MV-4-11 (cell line): ENCODE measurements around the gene BRIP1.
"Not testable (repeated sequence)": the region's sequence is repeated elsewhere in the genome, so short reads cannot be mapped to it uniquely, and the experiment has no call there.

Experiments used
- DNase-seq: peaks from one replicate; lab custom pipeline; 2025; lab: John Stamatoyannopoulos, UW

Gene BRIP1

GRCh38 chr17:61728297-61728836, 135.0 kb downstream of the BRIP1 start:
- DNase-seq = no peak

DNA sequence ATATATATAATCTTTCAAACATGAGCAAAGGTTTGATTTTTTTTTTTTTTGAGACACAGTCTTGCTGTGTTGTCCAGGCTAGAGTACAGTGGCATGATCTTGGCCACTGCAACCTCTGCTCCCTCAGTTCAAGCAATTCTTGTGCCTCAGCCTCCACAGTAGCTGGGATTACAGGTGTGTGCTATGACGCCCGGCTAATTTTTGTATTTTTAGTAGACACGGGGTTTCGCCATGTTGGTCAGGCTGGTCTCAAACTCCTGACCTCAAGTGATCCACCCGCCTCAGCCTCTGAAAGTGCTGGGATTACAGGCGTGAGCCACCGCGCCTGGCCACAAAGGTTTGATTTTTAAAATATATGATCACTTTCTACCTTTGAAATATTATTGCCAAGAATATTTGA, 135.5 kb downstream of the BRIP1 start:
- DNase-seq = not testable (repeated sequence)

GRCh38 chr17:61726977-61727376, 136.4 kb downstream of the BRIP1 start:
- DNase-seq = no peak

GRCh38 chr17:61724777-61725176, 138.6 kb downstream of the BRIP1 start:
- no peak for DNase-seq

GRCh38 chr17:61723914-61724313, 139.4 kb downstream of the BRIP1 start:
- DNase-seq = no peak

- DNase-seq = no peak
Observed at GRCh38 chr17:61723183-61723582, 140.1 kb downstream of the BRIP1 start.

- no peak for DNase-seq
Observed at GRCh38 chr17:61722398-61722797, 140.9 kb downstream of the BRIP1 start.

DNA sequence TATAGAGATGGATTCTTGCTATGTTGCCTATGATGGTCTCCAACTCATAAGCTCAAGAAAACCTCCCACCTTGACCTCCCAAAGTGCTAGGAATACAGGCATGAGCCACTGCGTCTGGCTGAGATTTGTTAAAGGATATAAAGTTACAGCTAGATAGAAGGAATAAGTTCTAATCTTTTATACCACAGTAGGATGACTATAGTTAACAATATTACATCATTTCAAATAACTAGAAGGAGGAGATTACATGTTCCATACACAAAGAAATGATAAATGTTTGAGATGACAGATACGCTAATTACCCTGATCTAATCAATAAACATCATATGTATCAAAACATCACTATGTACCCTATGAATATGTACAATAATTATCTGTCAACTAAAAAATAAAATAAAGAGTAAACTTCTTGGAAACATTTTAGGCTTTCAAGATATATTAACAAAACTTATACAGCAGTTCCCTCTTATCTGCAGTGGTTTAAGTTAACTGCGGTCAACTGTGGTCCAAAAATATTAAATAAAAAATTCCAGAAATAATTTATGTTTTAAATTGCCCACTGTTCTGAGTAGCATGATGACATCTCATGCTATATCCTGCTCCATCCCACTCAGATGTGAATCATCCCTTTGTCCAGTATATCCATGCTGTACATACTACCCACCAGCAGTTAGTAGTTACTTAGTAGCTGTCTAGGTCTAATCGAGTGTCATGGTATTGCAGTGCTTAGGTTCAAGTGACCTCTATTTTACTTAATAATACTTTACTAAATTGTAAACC, 143.1 kb downstream of the BRIP1 start:
- DNase-seq = no peak

DNA sequence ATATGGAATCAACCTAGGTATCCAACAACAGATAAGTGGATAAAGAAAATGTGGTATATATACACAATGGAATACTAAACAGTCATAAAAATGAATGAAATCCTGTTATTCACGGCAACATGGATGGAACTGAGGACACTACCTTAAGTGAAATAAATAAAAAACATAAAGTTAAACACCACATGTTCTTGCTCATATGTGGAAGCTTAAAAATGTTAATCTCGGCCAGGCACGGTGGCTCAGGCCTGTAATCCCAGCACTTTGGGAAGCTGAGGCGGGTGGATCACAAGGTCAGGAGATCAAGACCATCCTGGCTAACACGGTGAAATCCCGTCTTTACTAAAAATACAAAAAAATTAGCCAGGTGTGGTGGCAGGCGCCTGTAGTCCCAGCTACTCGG, 144.1 kb downstream of the BRIP1 start:
- not testable (repeated sequence) for DNase-seq

- no peak for DNase-seq
Observed at GRCh38 chr17:61718022-61718421, 145.3 kb downstream of the BRIP1 start.

GRCh38 chr17:61717352-61717751, 146.0 kb downstream of the BRIP1 start:
- DNase-seq = no peak

- DNase-seq = no peak
Observed at GRCh38 chr17:61716225-61716829, 147.0 kb downstream of the BRIP1 start.

- no peak for DNase-seq
Observed at GRCh38 chr17:61715348-61715747, 148.0 kb downstream of the BRIP1 start.

GRCh38 chr17:61714300-61714699, 149.0 kb downstream of the BRIP1 start:
- no peak for DNase-seq

DNA sequence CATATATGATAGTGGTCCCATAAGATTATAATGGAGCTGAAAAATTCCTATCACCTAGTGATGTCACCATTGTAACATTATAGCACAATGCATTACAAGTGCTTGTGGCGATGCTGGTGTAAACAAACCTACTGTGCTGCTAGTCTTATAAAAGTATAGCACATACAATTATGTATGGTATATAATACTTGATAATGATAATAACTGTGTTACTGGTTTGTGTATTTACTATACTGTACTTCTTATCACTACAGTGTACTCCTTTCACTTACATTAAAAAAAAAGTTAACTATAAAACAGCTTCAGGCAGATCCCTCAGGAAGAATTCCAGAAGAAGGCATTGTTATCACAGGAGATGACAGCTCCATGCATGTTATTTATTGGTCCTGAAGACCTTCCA, 150.3 kb downstream of the BRIP1 start:
- no peak for DNase-seq

DNA sequence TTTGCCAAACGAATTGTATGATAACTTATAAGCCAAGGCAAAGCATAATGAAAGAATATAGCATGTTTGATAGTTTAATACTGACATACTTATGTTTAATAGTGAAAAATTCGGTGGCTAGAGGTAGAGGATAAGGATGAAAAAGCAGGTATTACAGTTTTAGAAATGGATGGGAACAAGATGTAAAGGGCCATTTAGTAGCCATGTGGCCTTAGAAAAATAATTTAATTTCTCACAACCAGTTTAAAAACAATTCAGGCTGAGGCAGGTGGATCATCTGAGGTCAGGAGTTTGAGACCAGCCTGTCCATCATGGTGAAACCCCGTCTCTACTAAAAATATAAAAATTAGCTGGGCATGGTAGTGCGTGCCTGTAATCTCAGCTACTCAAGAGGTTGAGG, 152.8 kb downstream of the BRIP1 start:
- no peak for DNase-seq

DNA sequence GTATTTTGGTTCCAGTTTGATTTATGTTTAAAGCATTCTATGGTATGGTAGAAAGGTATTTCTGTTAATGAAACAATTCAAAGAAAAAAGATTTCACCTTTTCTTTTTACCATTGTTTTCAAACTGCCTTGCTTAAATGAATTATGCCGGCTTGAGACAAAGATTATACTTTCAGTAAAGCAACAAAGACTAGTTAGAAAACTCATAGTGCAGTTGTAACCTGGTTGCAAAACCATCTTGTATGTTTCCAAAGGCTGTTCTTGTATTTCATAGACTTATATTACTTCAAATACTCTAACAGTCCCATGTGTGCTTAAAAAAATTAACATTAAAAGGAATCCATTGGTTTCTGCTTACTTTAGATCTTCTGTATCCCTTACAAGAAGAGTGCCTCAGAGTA, 153.8 kb downstream of the BRIP1 start:
- DNase-seq = no peak

- no peak for DNase-seq
Observed at GRCh38 chr17:61704935-61705449, 158.3 kb downstream of the BRIP1 start.

- no peak for DNase-seq
Observed at GRCh38 chr17:61702450-61702849, 160.9 kb downstream of the BRIP1 start.

- DNase-seq = no peak
Observed at GRCh38 chr17:61701978-61702377, 161.3 kb downstream of the BRIP1 start.

- no peak for DNase-seq
Observed at GRCh38 chr17:61701334-61701733, 162.0 kb downstream of the BRIP1 start.

DNA sequence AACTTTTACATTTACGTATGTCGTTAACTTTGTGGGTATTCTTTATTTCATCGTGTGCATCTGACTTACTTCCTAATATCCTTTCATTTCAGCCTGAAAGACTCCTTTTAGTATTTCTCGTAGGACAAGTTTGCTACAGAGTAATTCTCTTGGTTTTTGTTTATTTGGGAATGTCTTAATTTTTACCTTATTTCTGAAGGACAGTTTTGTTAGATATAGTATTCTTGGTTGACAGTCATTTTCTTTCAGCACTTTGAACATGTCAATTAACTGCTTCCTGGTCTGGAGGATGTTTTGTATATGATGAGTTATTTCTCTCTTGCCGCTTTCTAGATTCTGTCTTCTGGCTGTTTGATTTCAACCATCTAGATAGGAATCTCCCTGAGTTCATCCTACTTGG, 163.1 kb downstream of the BRIP1 start:
- DNase-seq = no peak

DNA sequence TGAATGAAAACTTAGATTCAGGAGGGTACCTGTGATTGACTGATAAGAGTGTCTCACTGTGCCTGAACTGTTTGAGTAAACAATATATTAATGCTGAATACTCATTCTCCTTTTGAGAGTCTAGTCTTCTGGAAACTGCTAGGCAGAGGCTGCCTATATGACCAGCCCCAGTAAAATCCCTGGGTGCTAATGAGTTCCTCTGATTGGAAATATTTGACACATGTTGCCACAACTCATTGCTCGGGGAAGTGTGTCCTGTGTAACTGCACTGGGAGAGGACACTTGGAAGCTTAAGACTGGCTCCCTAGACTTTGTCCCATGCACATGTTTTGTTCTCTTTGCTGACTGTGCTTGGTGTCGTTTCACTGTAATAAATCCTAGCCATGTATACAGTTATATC, 163.6 kb downstream of the BRIP1 start:
- DNase-seq = no peak
